Naive thymus-derived CD4-positive, alpha-beta T cell (primary cell): Measurements from ENCODE around the gene SEMA4C. TPM values are rescaled to one million over a fixed set of nuclear protein-coding genes. Genes with fewer than 3 reads are reported as not detected.
A peak's percentile ranks its signal among the peaks of the same experiment; 100 is the strongest.
"Not testable (repeated sequence)": the region's sequence is repeated elsewhere in the genome, so short reads cannot be mapped to it uniquely, and the experiment has no call there.

Experiments used
- ATAC-seq: fragments of 150-1000 bp; cut with Tn5 transposase; 2 replicates; pipeline ENCODE4 v1.10.0; 2021; ENCODE audit warnings: mild to moderate bottlenecking, moderate library complexity
- CTCF ChIA-PET: fragments of 350-600 bp; sonication (Branson Sonifier 250); formaldehyde crosslinking; loops from one replicate; lab custom pipeline; 2021; ENCODE audit warnings: antibody characterized with exemption; lab: Charles Lee
- POLR2A ChIA-PET: fragments of 350-600 bp; sonication (Branson Sonifier 250); formaldehyde crosslinking; loops from one replicate; lab custom pipeline; 2021; ENCODE audit warnings: antibody characterized with exemption, inconsistent platforms; lab: Charles Lee
- DNase-seq, 9 donors: peaks; one replicate each; pipeline versions ENCODE4 v3.0.0 to v3.0.0-alpha.2; 2020 to 2022; ENCODE audit warnings: mixed read lengths in 1 of 9
- H3K27ac ChIP-seq: one replicate; pipeline ENCODE4 v1.7.0; 2013; ENCODE audit warnings: mild to moderate bottlenecking, low read depth, low read length, moderate library complexity
- H3K27me3 ChIP-seq, 2 donors: one replicate each; pipeline ENCODE4 v1.7.0; 2013; ENCODE audit warnings: low read length in 2 of 2, mild to moderate bottlenecking in 2 of 2, moderate library complexity in 2 of 2; ENCODE audit not compliant: control insufficient read depth in 2 of 2, insufficient read depth in 2 of 2
- H3K36me3 ChIP-seq, 3 experiments: 1 replicate in 2 of 3; 2 replicates in 1 of 3; pipeline ENCODE4 v1.7.0; 2013; ENCODE audit warnings: low read length in 3 of 3, mild to moderate bottlenecking in 3 of 3, moderate library complexity in 1 of 3; ENCODE audit not compliant: insufficient read depth in 3 of 3, control insufficient read depth in 2 of 3
- H3K4me1 ChIP-seq, 2 donors: one replicate each; pipeline ENCODE4 v1.7.0; 2013; ENCODE audit warnings: low read length in 2 of 2, mild to moderate bottlenecking in 2 of 2, moderate library complexity in 1 of 2; ENCODE audit not compliant: control insufficient read depth in 2 of 2, insufficient read depth in 2 of 2
- H3K4me3 ChIP-seq: 2 replicates; pipeline ENCODE4 v1.7.0; 2013; ENCODE audit warnings: mild to moderate bottlenecking, low read length
- H3K9me3 ChIP-seq, 3 experiments: 1 replicate in 2 of 3; 2 replicates in 1 of 3; pipeline ENCODE4 v1.7.0; 2013; ENCODE audit warnings: low read length in 3 of 3; ENCODE audit not compliant: control insufficient read depth in 2 of 3
- H3K27ac Mint-ChIP-seq, 9 donors: one replicate each; pipeline ENCODE4 v1.8.0; 2020 to 2022; ENCODE audit warnings: mixed read lengths in 9 of 9, mild to moderate bottlenecking in 8 of 9, moderate library complexity in 5 of 9, inconsistent platforms in 2 of 9
- H3K27me3 Mint-ChIP-seq, 5 donors: one replicate each; pipeline ENCODE4 v1.8.0; 2021 to 2022; ENCODE audit warnings: mixed read lengths in 5 of 5, mild to moderate bottlenecking in 1 of 5
- H3K36me3 Mint-ChIP-seq, 5 donors: one replicate each; pipeline ENCODE4 v1.8.0; 2020 to 2022; ENCODE audit warnings: mixed read lengths in 5 of 5, mild to moderate bottlenecking in 3 of 5, inconsistent platforms in 1 of 5
- H3K4me1 Mint-ChIP-seq, 7 donors: one replicate each; pipeline ENCODE4 v1.8.0; 2020 to 2022; ENCODE audit warnings: mixed read lengths in 7 of 7, mild to moderate bottlenecking in 3 of 7, inconsistent platforms in 1 of 7
- H3K4me3 Mint-ChIP-seq, 10 donors: one replicate each; pipeline ENCODE4 v1.8.0; 2020 to 2022; ENCODE audit warnings: mild to moderate bottlenecking in 10 of 10, mixed read lengths in 10 of 10, moderate library complexity in 6 of 10, inconsistent platforms in 2 of 10
- H3K9me3 Mint-ChIP-seq, 11 donors: one replicate each; pipeline ENCODE4 v1.8.0; 2020 to 2022; ENCODE audit warnings: mixed read lengths in 11 of 11, mild to moderate bottlenecking in 4 of 11, inconsistent platforms in 1 of 11, moderate library complexity in 1 of 11
- intact Hi-C, 2 donors: fragments of 100-400 bp; cut with micrococcal nuclease; formaldehyde crosslinking; loops; one replicate each; pipeline ENCODE4 v1.15.1; 2023
- polyA plus RNA-seq, 2 donors: library from polyadenylated mRNA; unstranded; fragments of 300-500 nt; fragmentation: Illumina TruSeq; gene quantifications; one replicate each; pipeline ENCODE4 v1.2.3, GENCODE V29; 2021
- total RNA-seq, 6 experiments: library from RNA in 5 of 6; stranded (reverse) in 5 of 6; gene quantifications; 1 replicate in 5 of 6; 2 replicates in 1 of 6; pipeline ENCODE4 v1.2.3 and lab custom pipeline; 2021 to 2026

The SEMA4C gene
- total and polyA plus RNA-seq, 7 experiments from 2014 or later: 3.1 to 74.7 (median 34.4) TPM

DNA sequence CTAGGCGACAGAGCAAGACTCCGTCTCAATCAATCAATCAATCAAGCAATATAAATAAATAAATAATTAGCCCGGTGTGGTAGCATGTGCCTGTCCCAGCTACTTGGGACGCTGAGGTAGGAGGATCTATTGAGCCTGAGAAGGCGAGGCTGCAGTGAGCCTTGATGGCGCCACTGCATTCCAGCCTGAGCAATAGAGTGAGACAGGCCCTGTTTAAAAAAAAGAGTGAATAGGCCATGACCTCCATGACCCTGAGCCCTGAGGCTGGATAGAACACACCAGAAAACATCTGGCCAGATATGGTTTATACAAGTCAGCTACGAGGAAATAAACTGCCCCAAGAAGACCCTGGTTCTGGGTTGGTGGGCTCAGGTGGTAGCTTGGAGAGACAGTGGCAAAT is 20.4 kb upstream of the SEMA4C start:
- no peaks in the 10 kb centered on the region for H3K27me3 ChIP-seq
- no peaks in the 10 kb centered on the region for H3K9me3 ChIP-seq
- intact Hi-C loops: no loop called here
- H3K4me3 ChIP-seq: no peak overlapping the region
- ChIA-PET POLR2A (interaction anchor here (1.0 to 6.3 kb wide), 8 partner anchors 8 to 61 kb away, joined by 3 to 38 read pairs (median 8); partner anchors contain the start of gene ANKRD39), CTCF (interaction anchor here (1.3 kb wide), 1 partner anchor 32 kb away, joined by 8 read pairs; the partner anchor contains the start of gene ANKRD39)
- H3K4me1 ChIP-seq: peaks cover 14 to 48% of the 10 kb centered on the region in 2 donors
- peaks cover 42 to 74% (median 62%) of the 10 kb centered on the region in 7 donors for H3K4me1 Mint-ChIP-seq
- H3K27ac ChIP-seq: no peak overlapping the region
- H3K27me3 Mint-ChIP-seq: no peaks in the 10 kb centered on the region
- H3K9me3 Mint-ChIP-seq: no peaks in the 10 kb centered on the region
- H3K27ac Mint-ChIP-seq: peak overlapping the region in 6 of 9 donors; percentile 29 to 94 (median 63)
- no peak for ATAC-seq
- no peak overlapping the region for H3K4me3 Mint-ChIP-seq
- H3K36me3 Mint-ChIP-seq: no peaks in the 10 kb centered on the region
- no peak for DNase-seq
- H3K36me3 ChIP-seq: no peaks in the 10 kb centered on the region

DNA sequence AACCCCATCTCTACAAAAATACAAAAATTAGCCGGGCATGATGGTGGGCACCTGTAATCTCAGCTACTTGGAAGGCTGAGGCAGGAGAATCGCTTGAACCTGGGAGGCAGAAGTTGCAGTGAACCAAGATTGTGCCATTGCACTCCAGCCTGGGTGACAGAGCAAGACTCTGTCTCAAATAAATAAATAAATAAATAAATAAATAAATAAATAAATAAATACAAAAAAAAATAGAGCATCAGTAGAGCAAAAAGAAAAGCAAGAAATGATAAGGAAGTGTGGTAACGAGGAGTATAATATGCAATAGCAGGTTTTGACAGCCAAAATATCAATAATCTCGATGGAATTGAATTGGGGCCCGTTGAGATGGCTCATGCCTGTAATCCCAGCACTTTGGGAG is 19.6 kb upstream of the SEMA4C start:
- H3K27me3 Mint-ChIP-seq, H3K4me3 ChIP-seq, H3K27ac ChIP-seq, H3K36me3 Mint-ChIP-seq, H3K4me3 Mint-ChIP-seq, DNase-seq, H3K9me3 ChIP-seq, H3K27me3 ChIP-seq, H3K9me3 Mint-ChIP-seq, CTCF ChIA-PET, H3K36me3 ChIP-seq, ATAC-seq: not testable (repeated sequence)
- Mint-ChIP-seq H3K27ac (peak overlapping the region in 2 of 9 donors; percentile 43 to 94), H3K4me1 (peaks cover 37 to 69% (median 57%) of the 10 kb centered on the region in 7 donors)
- intact Hi-C loops: loop anchor here in 1 of 2 donors (2.0 kb wide), 1 partner anchor 19 kb away; the partner anchor contains the start of gene SEMA4C
- H3K4me1 ChIP-seq: peaks cover 14 to 45% of the 10 kb centered on the region in 2 donors
- POLR2A ChIA-PET: interaction anchor here (0.9 to 6.3 kb wide), 8 partner anchors 9 to 35 kb away, joined by 3 to 38 read pairs (median 8); partner anchors contain the start of gene ANKRD39

DNA sequence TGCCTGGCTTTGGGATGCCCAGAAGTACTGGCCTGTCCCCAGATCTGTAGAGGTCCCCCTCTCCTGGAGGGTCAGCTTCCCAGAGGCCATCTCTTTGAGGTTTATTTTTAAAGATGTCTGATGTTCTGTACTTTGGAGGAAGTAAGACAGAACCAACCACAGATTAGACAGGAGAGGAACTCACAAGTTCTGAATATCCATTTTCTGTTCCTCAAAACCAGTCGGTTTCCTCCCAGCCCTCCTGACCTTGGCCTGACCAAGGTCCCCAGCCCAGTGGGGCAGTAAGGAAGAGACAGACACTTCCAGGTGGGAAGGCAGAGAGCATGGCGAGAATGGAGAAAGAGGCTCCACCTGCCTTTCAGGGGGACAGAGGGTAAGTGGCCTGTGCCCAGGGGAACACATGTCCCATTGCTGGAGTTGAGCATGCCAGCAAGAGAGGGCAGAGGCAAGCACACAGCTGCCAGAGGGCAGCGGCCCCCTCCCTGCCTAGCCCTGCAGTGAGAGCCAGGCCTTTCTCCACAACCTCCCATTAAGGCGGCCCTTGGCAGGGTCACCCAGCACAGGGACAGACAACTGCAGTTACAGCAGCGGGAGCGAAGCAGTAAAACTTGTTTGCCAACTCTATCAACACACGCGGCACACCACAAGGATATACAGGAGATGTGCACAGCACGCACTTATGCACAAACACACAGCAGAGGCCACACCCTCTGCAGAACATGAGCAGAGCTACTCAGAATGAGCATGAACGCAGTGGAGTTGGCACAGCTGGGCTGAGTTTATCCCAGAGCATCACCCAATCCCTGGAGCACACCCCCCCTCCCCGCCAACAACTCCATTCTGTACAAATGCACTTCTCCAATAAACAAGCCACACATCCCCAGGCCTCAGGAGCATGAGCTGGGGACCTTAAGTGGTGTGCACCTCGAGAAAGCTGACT is 18.5 kb upstream of the SEMA4C start:
- H3K27ac Mint-ChIP-seq: peak overlapping the region; percentile 49 to 95 (median 86)
- Histone ChIP-seq H3K27ac (no peak overlapping the region), H3K9me3 (no peaks in the 10 kb centered on the region), H3K27me3 (no peaks in the 10 kb centered on the region), H3K4me1 (peaks cover 14 to 39% of the 10 kb centered on the region in 2 donors), H3K4me3 (no peak overlapping the region), H3K36me3 (no peaks in the 10 kb centered on the region)
- H3K4me1 Mint-ChIP-seq: peaks cover 37 to 64% (median 53%) of the 10 kb centered on the region in 7 donors
- H3K9me3 Mint-ChIP-seq: no peaks in the 10 kb centered on the region
- no peaks in the 10 kb centered on the region for H3K27me3 Mint-ChIP-seq
- ChIA-PET POLR2A (interaction anchor here (0.9 to 6.3 kb wide), 14 partner anchors 8 to 63 kb away, joined by 3 to 38 read pairs (median 4); partner anchors contain the start of gene ANKRD39), CTCF (interaction anchor here (0.5 to 1.5 kb wide), 2 partner anchors 31 to 409 kb away, joined by 3 read pairs; partner anchors contain the start of gene ANKRD39)
- DNase-seq: no peak
- H3K36me3 Mint-ChIP-seq: no peaks in the 10 kb centered on the region
- ATAC-seq: peak; percentile 63
- peak overlapping the region in 8 of 10 donors; percentile 0 to 60 (median 53) for H3K4me3 Mint-ChIP-seq
- intact Hi-C loops: loop anchor here in 1 of 2 donors (2.0 kb wide), 1 partner anchor 18 kb away; the partner anchor contains the start of gene SEMA4C

DNA sequence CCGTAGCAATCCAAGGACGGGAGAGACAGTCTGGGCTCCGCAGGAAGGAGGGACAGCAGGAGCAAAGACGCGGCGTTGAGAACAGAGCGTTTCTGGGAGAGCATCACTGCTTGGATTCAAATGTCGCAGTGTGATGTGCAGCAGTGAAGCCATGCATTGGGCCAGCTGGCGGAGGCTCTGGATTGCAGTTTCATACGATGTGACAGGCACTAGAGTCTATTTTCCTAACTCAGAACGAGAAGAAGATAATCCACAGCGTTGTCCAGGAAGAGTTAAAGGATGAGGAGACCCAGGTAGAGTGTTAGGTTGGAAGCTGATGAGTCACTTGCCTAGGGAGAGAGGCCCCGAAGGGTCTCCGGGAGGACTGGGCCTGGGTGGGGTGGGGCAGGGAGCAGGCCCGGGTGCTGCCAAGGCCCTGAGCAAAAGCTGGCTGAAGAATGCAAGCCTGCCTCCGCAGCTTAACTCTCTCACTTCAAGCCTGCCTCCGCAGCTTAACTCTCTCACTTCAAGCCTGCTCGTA is 17.7 kb upstream of the SEMA4C start:
- ATAC-seq (no peak), DNase-seq (no peak)
- Histone ChIP-seq H3K27ac (no peak overlapping the region), H3K4me3 (no peak overlapping the region), H3K27me3 (no peaks in the 10 kb centered on the region), H3K4me1 (peaks cover 14 to 34% of the 10 kb centered on the region in 2 donors), H3K9me3 (no peaks in the 10 kb centered on the region), H3K36me3 (no peaks in the 10 kb centered on the region)
- Mint-ChIP-seq H3K27ac (peak overlapping the region in 7 of 9 donors; percentile 8 to 95 (median 77)), H3K27me3 (no peaks in the 10 kb centered on the region), H3K4me1 (peaks cover 31 to 56% (median 46%) of the 10 kb centered on the region in 7 donors), H3K4me3 (peak overlapping the region in 2 of 10 donors; percentile 49 to 55), H3K9me3 (no peaks in the 10 kb centered on the region), H3K36me3 (no peaks in the 10 kb centered on the region)
- CTCF ChIA-PET: interaction anchor here (1.5 kb wide), 1 partner anchor 30 kb away, joined by 3 read pairs; the partner anchor contains the start of gene ANKRD39
- POLR2A ChIA-PET: interaction anchor here (0.9 to 6.3 kb wide), 8 partner anchors 11 to 64 kb away, joined by 3 to 38 read pairs (median 4); no protein-coding TSS in a partner anchor
- intact Hi-C loops: loop anchor here in 1 of 2 donors (2.0 kb wide), 1 partner anchor 17 kb away; the partner anchor contains the start of gene SEMA4C

DNA sequence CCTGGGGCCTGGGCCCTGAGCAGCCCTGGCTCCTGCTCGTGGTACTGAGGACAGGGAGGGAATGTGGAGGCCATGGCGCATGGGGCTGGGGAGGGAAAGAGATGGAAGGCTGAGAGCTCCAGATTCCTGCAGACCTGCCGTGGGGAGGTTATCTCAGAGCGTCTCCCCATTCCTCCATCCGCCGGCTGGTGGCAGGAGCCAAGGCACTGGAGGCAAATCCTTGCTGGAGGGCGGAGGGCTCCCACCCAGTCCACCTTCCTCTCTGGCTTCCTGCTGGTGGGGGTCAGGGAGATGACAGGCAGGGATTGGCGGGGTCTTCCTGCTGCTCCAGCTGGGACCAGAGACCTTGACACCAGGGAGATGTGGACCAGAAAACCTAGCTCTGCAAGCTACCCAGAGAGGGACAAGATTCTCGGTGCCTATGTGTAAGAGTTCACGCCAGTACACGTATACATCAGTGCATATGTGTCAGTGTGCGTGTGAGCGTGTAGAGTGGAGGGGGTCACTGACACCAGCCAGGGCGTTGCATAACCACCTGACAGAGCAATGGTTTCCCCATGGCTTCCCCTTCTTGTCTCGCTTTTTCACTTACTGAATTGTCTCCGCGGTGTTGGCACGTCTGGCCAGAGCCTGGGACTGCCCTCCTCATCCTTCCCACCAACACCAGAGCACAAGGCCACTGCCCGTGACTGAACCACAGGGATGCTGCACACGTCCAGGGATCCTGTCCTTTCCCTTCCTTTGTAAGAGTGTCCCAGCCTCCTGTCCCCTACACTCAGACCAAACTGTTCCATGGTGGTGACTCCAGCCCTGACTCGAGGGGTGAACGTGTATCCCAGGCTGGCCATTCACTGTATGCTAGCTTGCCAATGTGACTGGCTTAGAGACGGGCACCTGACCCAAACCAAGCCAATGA is 15.8 kb upstream of the SEMA4C start:
- Histone ChIP-seq H3K4me1 (peaks cover 0 to 15% of the 10 kb centered on the region in 2 donors), H3K27ac (no peak overlapping the region), H3K4me3 (no peak overlapping the region), H3K36me3 (no peaks in the 10 kb centered on the region), H3K9me3 (no peaks in the 10 kb centered on the region), H3K27me3 (no peaks in the 10 kb centered on the region)
- DNase-seq: no peak
- ATAC-seq: peak; percentile 65
- H3K9me3 Mint-ChIP-seq: no peaks in the 10 kb centered on the region
- H3K27me3 Mint-ChIP-seq: peaks cover 0 to 2% (median 0%) of the 10 kb centered on the region in 5 donors
- ChIA-PET POLR2A (interaction anchor here (0.7 to 1.5 kb wide), 5 partner anchors 10 to 41 kb away, joined by 3 to 5 read pairs (median 3); no protein-coding TSS in a partner anchor), CTCF (interaction anchor here (1.4 kb wide), 1 partner anchor 11 kb away, joined by 3 read pairs; no protein-coding TSS in a partner anchor)
- peaks cover 16 to 37% (median 28%) of the 10 kb centered on the region in 7 donors for H3K4me1 Mint-ChIP-seq
- H3K27ac Mint-ChIP-seq: peak overlapping the region in 3 of 9 donors; percentile 32 to 50 (median 47)
- intact Hi-C loops: no loop called here
- peak overlapping the region in 1 of 10 donors; percentile 2 for H3K4me3 Mint-ChIP-seq
- H3K36me3 Mint-ChIP-seq: no peaks in the 10 kb centered on the region
